OCI-LY7 (cell line): Measurements from ENCODE around the gene E2F2.
A peak's percentile ranks its signal among the peaks of the same experiment; 100 is the strongest.

Experiments
- EZH2phosphoT487 ChIP-seq: fragments of 200-600 bp; sonication (generic); IDR thresholded peaks from 2 replicates; pipeline ENCODE4 v1.6.1; 2018; ENCODE audit warnings: low read depth, borderline replicate concordance, mild to moderate bottlenecking, mixed run types, antibody characterized with exemption, low read length, moderate library complexity, mixed read lengths
- TF ChIP-seq, protein P1 (sequence below): fragments of 200-600 bp; sonication (generic); conservative IDR thresholded peaks from 2 replicates; pipeline ENCODE4 v1.5.1; 2014; ENCODE audit warnings: mild to moderate bottlenecking, antibody characterized with exemption, low read length, moderate library complexity, mixed read lengths

DNA sequence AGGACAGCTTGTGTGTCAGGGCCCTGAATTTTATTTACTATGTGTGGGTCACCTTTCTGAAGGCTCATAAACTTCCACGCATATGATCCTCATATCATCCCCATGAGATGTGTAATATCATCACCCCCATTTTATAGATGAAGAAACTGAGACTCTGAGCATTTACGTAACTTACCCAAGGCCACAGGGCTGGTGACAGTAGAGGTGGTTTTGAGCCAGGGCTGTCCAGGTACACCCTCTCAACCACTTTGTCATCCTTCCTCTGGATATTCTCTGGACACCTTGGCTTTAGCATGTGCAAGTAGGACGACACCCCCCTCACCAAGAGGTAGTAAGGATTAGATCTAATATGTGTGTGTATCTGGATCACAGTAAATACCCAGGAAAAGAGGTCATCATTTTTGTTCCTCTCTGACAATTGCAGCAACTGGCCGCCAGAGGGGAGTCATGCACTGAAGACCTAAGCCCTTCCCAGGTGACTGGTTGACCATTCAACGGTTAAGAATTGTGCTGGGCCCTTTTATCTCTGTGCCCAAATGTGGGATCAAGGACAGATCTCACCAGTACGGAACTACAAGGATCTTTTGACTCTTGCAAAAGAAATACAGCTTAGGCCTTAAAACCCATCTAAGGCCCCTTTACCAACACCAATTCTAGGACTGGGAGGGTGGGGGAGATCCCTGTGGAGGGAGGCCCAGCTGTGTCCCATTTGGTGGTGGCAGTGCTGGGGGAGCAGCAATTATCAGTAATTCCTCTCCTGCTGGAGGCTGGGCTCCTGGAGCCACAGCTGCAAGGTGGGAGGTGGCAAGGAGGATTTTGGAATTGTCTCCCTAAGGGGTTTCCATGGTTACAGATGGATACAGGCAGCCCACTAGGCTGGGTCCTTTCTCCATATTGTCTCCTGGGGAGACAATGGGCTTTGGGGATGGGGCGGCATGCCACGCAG is 13.7 kb upstream of the E2F2 start:
- TF ChIP-seq, protein P1, sequence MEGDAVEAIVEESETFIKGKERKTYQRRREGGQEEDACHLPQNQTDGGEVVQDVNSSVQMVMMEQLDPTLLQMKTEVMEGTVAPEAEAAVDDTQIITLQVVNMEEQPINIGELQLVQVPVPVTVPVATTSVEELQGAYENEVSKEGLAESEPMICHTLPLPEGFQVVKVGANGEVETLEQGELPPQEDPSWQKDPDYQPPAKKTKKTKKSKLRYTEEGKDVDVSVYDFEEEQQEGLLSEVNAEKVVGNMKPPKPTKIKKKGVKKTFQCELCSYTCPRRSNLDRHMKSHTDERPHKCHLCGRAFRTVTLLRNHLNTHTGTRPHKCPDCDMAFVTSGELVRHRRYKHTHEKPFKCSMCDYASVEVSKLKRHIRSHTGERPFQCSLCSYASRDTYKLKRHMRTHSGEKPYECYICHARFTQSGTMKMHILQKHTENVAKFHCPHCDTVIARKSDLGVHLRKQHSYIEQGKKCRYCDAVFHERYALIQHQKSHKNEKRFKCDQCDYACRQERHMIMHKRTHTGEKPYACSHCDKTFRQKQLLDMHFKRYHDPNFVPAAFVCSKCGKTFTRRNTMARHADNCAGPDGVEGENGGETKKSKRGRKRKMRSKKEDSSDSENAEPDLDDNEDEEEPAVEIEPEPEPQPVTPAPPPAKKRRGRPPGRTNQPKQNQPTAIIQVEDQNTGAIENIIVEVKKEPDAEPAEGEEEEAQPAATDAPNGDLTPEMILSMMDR: peak; percentile 99
- no peak for TF ChIP-seq EZH2phosphoT487
